Gastroesophageal sphincter (tissue), 4 donors: Measurements from ENCODE around the gene PLS1. TPM values are rescaled to one million over a fixed set of nuclear protein-coding genes. Genes with fewer than 3 reads are reported as not detected.
"Not testable (repeated sequence)": the region's sequence is repeated elsewhere in the genome, so short reads cannot be mapped to it uniquely, and the experiment has no call there.

ENCODE experiments used
- ATAC-seq: fragments of 150-250 bp; one replicate; pipeline ENCODE4 v1.9.1; 2016; ENCODE audit warnings: mild to moderate bottlenecking, moderate library complexity
- H3K27ac ChIP-seq, 4 donors: fragments of 200-600 bp; sonication (generic) in 3 of 4; 1 replicate in 3 of 4; 2 replicates in 1 of 4; pipeline ENCODE4 v1.5.1; 2016 to 2019
- H3K27me3 ChIP-seq: fragments of 200-600 bp; sonication (generic); one replicate; pipeline ENCODE4 v1.5.1; 2019
- H3K36me3 ChIP-seq, 2 donors: fragments of 200-600 bp; sonication (generic); one replicate each; pipeline ENCODE4 v1.5.1; 2019; ENCODE audit warnings: control low read depth in 1 of 2
- H3K4me1 ChIP-seq, 3 donors: fragments of 200-600 bp; sonication (generic); 1 replicate in 2 of 3; 2 replicates in 1 of 3; pipeline ENCODE4 v1.5.1; 2016 to 2019; ENCODE audit warnings: control low read depth in 2 of 3
- H3K4me3 ChIP-seq, 2 donors: fragments of 200-600 bp; sonication (generic); one replicate each; pipeline ENCODE4 v1.5.1; 2019; ENCODE audit warnings: mild to moderate bottlenecking in 1 of 2, moderate library complexity in 1 of 2
- H3K9me3 ChIP-seq, 3 donors: fragments of 200-600 bp; sonication (generic); one replicate each; pipeline ENCODE4 v1.5.1; 2017 to 2019; ENCODE audit warnings: control low read depth in 2 of 3
- EP300 ChIP-seq: sonication (generic); formaldehyde crosslinking; IDR thresholded peaks from one replicate; pipeline ENCODE4 v1.6.1; 2017; ENCODE audit warnings: antibody characterized with exemption, mild to moderate bottlenecking
- POLR2A ChIP-seq, 2 donors: fragments of 450-650 bp; IDR thresholded peaks; one replicate each; pipeline ENCODE4 v1.6.1; 2017; ENCODE audit warnings: antibody characterized with exemption in 2 of 2, mild to moderate bottlenecking in 2 of 2, moderate library complexity in 1 of 2
- POLR2AphosphoS5 ChIP-seq: sonication (generic); formaldehyde crosslinking; IDR thresholded peaks from one replicate; pipeline ENCODE4 v1.6.1; 2017; ENCODE audit warnings: antibody characterized with exemption
- WGBS, 2 donors: methylation state at CpG; one replicate each; pipeline ENCODE4 v1.1.5; 2018; ENCODE audit warnings: low coverage in 1 of 2; 5-methylcytosine and 5-hydroxymethylcytosine counted together
- total RNA-seq, 4 donors: library from RNA; depleted of rRNA; stranded (reverse); fragments of >200 nt; gene quantifications; one replicate each; pipeline ENCODE4 v1.1.0, GENCODE V29; 2016
- TF ChIP-seq, protein P1 (sequence below), 4 experiments: fragments of 200-600 bp in 2 of 4; fragments of 450-650 bp in 2 of 4; sonication (generic) in 1 of 4; IDR thresholded peaks; one replicate each; pipeline ENCODE4 v1.5.1; 2017 to 2019; ENCODE audit warnings: antibody characterized with exemption in 4 of 4, mild to moderate bottlenecking in 2 of 4, moderate library complexity in 2 of 4

Gene PLS1
- total RNA-seq, 4 donors from 2014 or later: 1.2 to 9.0 (median 4.3) TPM

DNA sequence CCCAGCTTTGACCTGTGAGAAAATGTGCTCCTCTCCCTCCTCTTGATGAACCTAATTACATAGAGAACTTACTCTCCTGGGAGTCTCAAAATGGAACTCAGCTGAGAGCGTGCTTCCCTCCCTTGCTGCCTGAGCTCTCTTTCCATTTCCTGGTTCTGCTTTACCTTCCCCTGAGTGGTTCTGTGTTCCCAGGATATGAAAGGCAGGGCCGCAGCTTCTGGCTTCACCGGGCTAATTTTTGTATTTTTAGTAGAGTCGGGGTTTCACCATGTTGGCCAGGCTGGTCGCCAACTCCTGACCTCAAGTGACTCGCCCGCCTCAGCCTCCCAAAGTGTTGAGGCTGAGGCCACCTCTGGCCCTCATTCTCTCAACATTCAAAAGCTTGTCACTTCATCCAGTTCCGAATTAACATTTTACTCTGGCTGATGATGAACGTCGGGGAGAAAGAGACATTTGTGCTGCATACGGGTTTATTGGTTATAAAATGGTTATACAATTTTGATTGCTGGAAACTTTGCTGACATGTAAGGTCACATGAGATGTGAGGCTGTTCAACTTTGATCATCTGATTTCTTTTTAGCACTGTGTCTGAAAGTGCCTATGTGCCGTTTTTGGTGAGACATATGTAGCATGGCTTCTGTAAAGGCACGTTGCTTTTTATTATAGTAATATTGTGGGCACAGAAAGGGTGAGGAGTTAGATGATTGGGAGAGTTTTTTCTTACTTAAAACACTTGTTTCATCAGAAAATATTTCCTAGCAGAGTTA, 6.6 kb downstream of the PLS1 start:
- Histone ChIP-seq H3K9me3 (no peaks in the 10 kb centered on the region), H3K4me3 (no peak overlapping the region), H3K36me3 (no peaks in the 10 kb centered on the region), H3K4me1 (no peaks in the 10 kb centered on the region), H3K27ac (no peak overlapping the region), H3K27me3 (no peaks in the 10 kb centered on the region)
- TF ChIP-seq POLR2AphosphoS5 (no peak), POLR2A (IDR thresholded peaks at IDR 0.05) (no peak), EP300 (no peak)
- TF ChIP-seq, protein P1, sequence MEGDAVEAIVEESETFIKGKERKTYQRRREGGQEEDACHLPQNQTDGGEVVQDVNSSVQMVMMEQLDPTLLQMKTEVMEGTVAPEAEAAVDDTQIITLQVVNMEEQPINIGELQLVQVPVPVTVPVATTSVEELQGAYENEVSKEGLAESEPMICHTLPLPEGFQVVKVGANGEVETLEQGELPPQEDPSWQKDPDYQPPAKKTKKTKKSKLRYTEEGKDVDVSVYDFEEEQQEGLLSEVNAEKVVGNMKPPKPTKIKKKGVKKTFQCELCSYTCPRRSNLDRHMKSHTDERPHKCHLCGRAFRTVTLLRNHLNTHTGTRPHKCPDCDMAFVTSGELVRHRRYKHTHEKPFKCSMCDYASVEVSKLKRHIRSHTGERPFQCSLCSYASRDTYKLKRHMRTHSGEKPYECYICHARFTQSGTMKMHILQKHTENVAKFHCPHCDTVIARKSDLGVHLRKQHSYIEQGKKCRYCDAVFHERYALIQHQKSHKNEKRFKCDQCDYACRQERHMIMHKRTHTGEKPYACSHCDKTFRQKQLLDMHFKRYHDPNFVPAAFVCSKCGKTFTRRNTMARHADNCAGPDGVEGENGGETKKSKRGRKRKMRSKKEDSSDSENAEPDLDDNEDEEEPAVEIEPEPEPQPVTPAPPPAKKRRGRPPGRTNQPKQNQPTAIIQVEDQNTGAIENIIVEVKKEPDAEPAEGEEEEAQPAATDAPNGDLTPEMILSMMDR (IDR thresholded peaks at IDR 0.05): no peak
- WGBS, 2 donors: 88 to 91% methylated on average over 10 to 13 of the region's 13 CpGs
- no peak for ATAC-seq

DNA sequence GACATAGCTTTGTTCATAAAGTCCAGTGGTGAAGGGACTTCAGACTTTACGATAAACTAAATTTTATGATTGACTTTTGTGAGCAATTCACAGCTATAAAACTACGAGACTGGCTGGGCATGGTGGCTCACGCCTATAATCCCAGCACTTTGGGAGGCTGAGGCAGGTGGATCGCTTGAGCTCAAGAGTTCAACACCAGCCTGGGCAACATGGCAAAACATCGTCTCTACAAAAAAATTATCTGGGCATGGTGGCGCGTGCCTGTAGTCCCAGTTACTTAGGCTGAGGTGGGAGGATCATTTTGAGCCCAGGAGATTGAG, 7.2 kb downstream of the PLS1 start:
- 91 to 100% methylated on average over 5 to 7 of the region's 7 CpGs for WGBS, 2 donors
- H3K4me1 ChIP-seq, H3K36me3 ChIP-seq, H3K9me3 ChIP-seq, H3K27me3 ChIP-seq, ATAC-seq, H3K27ac ChIP-seq, H3K4me3 ChIP-seq: not testable (repeated sequence)

DNA sequence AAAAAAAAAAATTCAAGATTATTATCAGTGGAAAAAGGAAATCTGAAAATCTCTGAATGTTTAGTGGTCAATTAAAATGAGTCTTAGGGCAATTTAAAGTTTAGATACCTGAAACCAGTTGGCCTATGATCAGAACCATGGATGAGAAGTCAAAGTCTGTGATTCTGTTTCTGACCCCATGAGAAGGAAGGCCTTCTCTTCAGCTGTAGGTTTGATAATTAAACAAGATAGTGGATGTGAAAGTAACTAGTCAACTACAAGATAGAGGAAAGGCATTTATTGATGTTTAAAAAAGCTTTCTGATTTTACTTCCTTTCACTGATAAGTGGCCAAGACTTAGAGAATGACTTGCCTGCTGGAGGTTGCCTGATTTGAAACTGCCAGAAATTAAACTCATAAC, 8.7 kb downstream of the PLS1 start:
- TF ChIP-seq EP300 (no peak), POLR2AphosphoS5 (no peak), POLR2A (IDR thresholded peaks at IDR 0.05) (no peak)
- TF ChIP-seq, protein P1 (IDR thresholded peaks at IDR 0.05): no peak
- Histone ChIP-seq H3K27ac (no peak overlapping the region), H3K9me3 (no peaks in the 10 kb centered on the region), H3K36me3 (no peaks in the 10 kb centered on the region), H3K4me1 (no peaks in the 10 kb centered on the region), H3K27me3 (no peaks in the 10 kb centered on the region), H3K4me3 (no peak overlapping the region)
- no peak for ATAC-seq

DNA sequence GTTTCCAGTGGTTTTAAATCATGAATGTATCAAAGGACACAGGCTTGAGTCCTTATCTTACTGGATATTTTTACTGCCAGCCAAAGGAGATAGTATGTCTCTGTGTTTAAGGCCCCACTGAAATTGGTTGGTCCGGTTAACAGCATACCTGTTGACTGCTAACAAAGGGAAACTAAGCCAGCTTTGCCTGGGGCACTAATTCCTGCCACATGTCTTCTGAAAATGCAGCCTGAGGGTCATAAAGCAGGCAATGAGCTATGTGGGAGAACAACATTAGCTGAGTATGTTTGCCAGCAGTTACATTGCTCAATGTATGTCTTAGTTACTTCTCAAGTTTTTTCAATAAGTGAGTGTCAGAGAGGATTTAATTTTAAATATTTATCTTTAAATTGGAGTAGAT, 12.4 kb downstream of the PLS1 start:
- H3K36me3 ChIP-seq: no peaks in the 10 kb centered on the region
- H3K9me3 ChIP-seq: no peaks in the 10 kb centered on the region
- H3K27ac ChIP-seq: no peak overlapping the region
- no peak overlapping the region for H3K4me3 ChIP-seq
- 100% methylated on average over 1 of the region's 1 CpG for WGBS, 2 donors
- H3K4me1 ChIP-seq: no peaks in the 10 kb centered on the region
- H3K27me3 ChIP-seq: no peaks in the 10 kb centered on the region
- TF ChIP-seq EP300 (no peak), POLR2A (IDR thresholded peaks at IDR 0.05) (no peak)
- no peak for ATAC-seq

DNA sequence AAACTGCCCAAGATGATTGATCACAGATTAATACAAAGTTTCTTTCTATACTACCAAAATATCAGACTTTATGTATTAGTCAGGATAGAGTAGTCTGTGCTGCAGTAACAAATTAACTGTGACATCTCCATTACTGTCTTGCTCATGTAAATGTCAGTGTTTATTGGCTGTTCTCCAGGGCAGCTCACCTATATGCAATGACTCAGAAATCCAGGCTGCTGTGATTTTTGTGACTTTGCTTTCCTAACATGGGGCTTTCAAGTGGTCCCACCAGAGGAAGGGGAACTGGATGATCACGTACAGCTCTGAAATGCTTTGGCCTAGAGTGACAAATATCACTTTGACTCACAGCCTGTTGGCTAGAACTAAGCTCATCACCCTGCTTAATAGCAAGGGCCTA, 12.9 kb downstream of the PLS1 start:
- Histone ChIP-seq H3K27ac (no peak overlapping the region), H3K4me1 (no peaks in the 10 kb centered on the region), H3K4me3 (no peak overlapping the region), H3K36me3 (no peaks in the 10 kb centered on the region), H3K9me3 (no peaks in the 10 kb centered on the region), H3K27me3 (no peaks in the 10 kb centered on the region)
- no peak for ATAC-seq
- no CpG with 5 or more reads among the region's 1 CpG for WGBS, 2 donors
- no peak for TF ChIP-seq POLR2AphosphoS5
- no peak for TF ChIP-seq EP300
- no peak for TF ChIP-seq POLR2A (IDR thresholded peaks at IDR 0.05)
- TF ChIP-seq, protein P1 (IDR thresholded peaks at IDR 0.05): no peak

- no peaks in the 10 kb centered on the region for H3K36me3 ChIP-seq
- ATAC-seq: no peak
- H3K9me3 ChIP-seq: no peaks in the 10 kb centered on the region
- WGBS, 2 donors: 78% methylated on average over 1 of the region's 1 CpG; no CpG with 5 or more reads in 1 of the 2 donors
- H3K27me3 ChIP-seq: no peaks in the 10 kb centered on the region
- no peak overlapping the region for H3K27ac ChIP-seq
- no peak overlapping the region for H3K4me3 ChIP-seq
- no peaks in the 10 kb centered on the region for H3K4me1 ChIP-seq
- TF ChIP-seq EP300 (no peak), POLR2AphosphoS5 (no peak), POLR2A (IDR thresholded peaks at IDR 0.05) (no peak)
- TF ChIP-seq, protein P1 (IDR thresholded peaks at IDR 0.05): no peak
Observed at GRCh38 chr3:142611206-142611605, 15.0 kb downstream of the PLS1 start.
